VCaP (cell line): Measurements from ENCODE around the gene ABCC11.

Source experiments
- H3K27ac ChIP-seq: fragments of 450-650 bp; 2 replicates; pipeline ENCODE4 v1.5.1; 2017
- TF ChIP-seq, protein P1 (sequence below): fragments of 450-650 bp; conservative IDR thresholded peaks from 2 replicates; pipeline ENCODE4 v1.5.1; 2017; ENCODE audit warnings: mild to moderate bottlenecking, moderate library complexity

ABCC11 gene

DNA sequence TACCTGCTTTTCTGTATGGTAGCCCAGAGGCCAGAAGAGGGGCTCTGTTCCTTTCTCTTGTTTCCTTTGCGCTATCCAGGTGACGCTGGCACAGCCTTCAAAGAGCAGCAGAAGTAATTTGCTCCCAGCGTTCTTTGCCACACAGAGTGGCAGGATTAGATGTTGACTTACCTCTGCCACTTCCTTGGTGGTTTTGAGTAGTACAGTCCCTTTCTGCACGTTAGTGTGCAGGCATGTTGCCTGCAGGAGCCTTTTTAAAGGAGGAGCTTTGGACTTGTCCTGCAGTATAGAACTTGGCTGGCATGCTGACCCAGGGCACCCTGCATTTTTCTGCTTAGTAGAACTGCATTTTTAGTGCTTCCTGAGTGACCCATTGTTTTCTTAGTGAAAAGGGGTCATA lies at the start of gene ABCC11:
TSS of gene ABCC11 (minus strand) at position 229 of the 400 bp plus-strand sequence. CDS start 15,618 bp downstream, outside the sequence.
- TF ChIP-seq, protein P1, sequence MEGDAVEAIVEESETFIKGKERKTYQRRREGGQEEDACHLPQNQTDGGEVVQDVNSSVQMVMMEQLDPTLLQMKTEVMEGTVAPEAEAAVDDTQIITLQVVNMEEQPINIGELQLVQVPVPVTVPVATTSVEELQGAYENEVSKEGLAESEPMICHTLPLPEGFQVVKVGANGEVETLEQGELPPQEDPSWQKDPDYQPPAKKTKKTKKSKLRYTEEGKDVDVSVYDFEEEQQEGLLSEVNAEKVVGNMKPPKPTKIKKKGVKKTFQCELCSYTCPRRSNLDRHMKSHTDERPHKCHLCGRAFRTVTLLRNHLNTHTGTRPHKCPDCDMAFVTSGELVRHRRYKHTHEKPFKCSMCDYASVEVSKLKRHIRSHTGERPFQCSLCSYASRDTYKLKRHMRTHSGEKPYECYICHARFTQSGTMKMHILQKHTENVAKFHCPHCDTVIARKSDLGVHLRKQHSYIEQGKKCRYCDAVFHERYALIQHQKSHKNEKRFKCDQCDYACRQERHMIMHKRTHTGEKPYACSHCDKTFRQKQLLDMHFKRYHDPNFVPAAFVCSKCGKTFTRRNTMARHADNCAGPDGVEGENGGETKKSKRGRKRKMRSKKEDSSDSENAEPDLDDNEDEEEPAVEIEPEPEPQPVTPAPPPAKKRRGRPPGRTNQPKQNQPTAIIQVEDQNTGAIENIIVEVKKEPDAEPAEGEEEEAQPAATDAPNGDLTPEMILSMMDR = no peak
- H3K27ac ChIP-seq = peak within 1 kb of the TSS; percentile 86

DNA sequence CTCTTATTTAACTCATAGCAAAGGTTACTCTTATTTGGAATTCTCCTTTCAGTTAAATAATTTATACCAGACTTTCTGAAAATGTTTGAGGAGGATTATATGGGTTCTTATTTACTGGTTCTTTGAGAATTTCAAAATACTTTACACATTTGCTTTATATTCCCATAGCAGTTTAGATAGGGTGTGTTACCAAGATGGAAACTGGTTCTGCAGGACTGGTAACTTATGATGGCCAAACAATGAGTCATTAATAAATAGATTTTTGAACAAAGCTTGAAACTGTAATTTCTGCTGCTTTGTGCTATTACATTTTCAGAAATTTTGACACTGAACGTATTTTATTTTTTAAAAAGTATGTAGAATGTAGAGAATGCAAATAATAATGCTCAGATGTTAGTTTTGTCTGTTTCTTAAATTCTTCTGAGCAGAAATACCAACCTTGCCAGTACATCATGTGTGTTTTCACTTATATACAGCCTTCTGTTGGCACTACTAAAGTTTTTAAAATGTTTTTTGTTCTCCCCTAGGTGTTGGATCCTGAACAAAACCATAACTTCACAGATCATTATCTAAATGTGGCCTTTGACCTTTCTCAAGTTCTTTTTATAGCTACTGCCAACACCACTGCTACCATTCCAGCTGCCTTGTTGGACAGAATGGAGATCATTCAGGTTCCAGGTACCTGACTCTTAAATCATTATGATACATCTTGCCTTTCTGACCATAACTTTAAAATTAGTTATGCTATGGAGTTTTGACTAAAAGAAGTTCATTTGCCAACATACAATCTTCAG lies 48.3 kb upstream of the ABCC11 start:
- TF ChIP-seq, protein P1 = no peak
- peak overlapping the region; percentile 73 for H3K27ac ChIP-seq

DNA sequence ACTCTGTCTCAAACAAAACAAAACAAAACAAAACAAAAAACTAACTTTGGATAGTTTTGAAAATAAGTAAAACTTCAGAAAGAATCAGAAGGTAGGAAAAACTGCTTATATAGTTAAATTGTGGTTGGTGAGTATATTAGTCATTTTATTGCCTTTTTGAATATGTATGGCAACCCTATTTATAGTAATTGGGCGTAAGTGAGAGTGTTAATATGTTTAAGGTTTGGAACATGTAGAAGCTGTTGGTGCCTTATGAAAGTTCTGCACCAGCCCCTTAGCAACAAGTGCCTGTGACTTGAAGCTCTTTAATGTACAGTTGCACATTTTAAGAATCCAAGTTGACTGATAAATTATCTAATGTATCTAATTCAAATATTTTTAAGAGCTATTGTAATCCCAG lies 47.4 kb upstream of the ABCC11 start:
- H3K27ac ChIP-seq = peak overlapping the region; percentile 73
- TF ChIP-seq, protein P1 = no peak

DNA sequence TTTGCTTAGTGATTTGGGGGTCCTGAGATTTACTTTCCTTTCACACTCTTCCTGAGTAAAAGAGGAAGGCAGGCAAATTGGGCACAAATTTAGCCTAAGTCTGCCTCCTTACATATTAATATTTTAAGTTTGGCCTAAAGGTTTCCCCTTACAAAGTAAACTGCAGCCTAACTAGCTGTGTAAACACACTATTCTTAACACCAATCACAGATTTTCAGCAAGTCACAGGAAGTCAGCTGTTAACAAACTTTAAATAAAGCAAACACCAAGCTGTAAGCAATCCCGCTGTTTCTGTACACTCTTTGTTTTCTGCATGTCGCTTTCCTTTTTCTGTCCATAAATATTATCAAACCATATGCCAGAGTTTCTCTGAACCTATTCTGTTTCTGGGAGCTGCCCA lies 45.1 kb upstream of the ABCC11 start:
- H3K27ac ChIP-seq = peak overlapping the region; percentile 48
- TF ChIP-seq, protein P1 = no peak

DNA sequence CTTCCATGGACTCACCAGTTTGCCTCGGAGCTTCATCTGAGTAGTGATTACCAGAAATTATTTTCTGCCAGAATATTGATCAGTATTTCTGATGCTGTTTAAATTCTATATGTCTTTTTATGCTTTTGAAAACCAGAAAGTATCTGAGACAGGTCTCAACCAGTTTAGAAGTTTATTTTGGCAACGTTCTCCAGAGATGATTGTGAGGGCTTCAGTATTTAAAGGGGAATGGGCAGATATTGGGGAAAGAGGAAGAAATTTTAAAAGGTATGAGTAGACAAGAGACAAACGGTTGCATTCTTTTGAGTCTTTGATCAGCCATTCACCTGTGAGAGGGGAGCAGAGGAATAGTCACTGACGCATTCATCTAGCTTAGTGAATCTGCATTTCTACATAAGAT lies 44.4 kb upstream of the ABCC11 start:
- TF ChIP-seq, protein P1 = no peak
- H3K27ac ChIP-seq = peak overlapping the region; percentile 48

DNA sequence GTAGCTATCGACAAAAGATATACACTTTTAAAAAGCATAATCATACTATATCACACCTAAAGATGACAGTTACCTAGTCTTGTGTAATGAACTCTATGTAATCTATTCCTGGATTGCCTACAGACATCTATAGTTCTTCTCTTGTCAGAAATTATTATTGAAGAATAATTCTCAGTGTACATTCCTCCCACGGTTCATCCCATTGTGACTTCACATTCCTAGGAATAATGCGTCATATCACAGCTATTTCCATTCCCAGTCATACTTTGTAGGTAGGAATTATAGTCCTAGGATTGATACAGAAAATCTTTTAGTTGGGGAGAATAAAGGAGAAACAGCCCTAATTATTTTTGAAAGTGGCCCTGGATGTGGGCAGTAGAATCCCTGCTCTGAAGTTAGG lies 44.0 kb upstream of the ABCC11 start:
- TF ChIP-seq, protein P1 = no peak
- peak overlapping the region; percentile 48 for H3K27ac ChIP-seq

DNA sequence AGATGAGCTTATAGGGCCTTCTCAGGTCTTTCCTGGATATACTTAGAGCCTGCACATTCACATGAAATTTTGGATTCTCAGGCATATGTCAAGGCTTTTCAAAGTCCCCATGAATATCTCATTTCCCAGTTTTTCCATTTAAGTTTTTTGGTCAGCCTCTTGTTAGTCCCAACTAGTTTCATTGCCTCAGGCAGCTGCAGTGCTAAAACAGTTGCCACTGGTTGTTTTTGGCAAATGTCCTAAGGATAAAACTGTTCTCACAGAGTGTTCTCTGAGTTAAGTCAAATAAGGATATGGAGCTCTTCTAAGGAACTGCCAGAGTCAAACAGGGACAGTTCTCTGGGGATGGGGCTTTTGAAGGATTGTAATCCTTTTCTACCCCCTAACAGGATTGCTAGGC lies 39.9 kb upstream of the ABCC11 start:
- TF ChIP-seq, protein P1 = no peak
- no peak overlapping the region for H3K27ac ChIP-seq
